ENCODE results near the gene CDC25B. TPM values are rescaled to one million over a fixed set of nuclear protein-coding genes. Genes with fewer than 3 reads are reported as not detected.

The CDC25B gene
- total and polyA plus RNA-seq, 2 of the 13 experiments (the other 11 are each of a cell fraction or from before 2014, with no cell fraction given) = 14.5 to 19.4 TPM

DNA sequence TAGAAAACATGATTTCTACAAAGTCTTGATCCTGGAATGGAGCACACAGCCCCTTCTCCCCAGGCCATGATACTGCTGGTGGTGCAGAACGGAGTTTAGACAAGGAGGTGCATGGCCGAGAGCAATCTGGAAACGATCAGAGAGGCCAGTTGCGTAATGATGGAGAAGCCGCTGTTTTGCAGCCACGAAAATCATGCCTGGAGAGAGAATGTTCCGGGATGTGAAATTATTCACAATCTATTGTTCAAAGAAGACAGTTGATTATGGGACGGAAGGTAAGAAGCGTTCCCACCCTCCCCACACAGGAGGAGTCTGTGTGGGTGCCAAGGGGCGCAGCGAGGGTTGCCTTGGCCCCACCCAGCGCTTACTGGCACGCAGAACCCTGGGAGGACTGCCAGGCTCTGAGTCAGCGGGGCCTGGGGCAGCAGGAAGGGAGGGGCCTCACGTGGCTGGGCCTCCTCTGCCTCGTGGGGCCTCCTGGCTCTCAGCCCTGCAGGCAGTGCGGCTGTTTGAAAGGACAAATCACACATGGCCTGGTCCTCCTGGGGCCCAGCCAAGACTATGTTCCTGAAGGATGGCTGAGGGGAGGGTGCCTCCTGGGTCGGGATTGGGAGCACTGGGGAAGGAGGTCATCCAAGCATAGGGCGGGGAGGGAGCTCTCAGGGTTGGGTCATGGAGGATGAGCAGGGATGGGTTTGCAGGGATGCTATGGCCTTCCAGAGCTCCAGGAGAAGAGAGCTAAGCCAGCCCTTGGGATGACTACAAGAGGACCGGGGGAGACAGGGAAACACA is 15.6 kb downstream of the CDC25B start (continued):
- TF ChIP-seq AKNA (CRISPR knock-in tag; IDR thresholded peaks at IDR 0.05; ENCODE audit: borderline replicate concordance) = peak; percentile 55; the same call in 1 of the 2 replicates
- TF ChIP-seq REPIN1 (CRISPR knock-in tag; IDR thresholded peaks at IDR 0.05; ENCODE audit: borderline replicate concordance, low read depth) = peak; percentile 96
- TF ChIP-seq ZNF460 (CRISPR knock-in tag; IDR thresholded peaks at IDR 0.05; ENCODE audit: borderline replicate concordance) = no peak; the same call in 1 of the 2 replicates
- TF ChIP-seq SP2 (CRISPR knock-in tag; IDR thresholded peaks at IDR 0.05) = peak; percentile 55; the same call in 1 of the 2 replicates
- TF ChIP-seq, protein P1, sequence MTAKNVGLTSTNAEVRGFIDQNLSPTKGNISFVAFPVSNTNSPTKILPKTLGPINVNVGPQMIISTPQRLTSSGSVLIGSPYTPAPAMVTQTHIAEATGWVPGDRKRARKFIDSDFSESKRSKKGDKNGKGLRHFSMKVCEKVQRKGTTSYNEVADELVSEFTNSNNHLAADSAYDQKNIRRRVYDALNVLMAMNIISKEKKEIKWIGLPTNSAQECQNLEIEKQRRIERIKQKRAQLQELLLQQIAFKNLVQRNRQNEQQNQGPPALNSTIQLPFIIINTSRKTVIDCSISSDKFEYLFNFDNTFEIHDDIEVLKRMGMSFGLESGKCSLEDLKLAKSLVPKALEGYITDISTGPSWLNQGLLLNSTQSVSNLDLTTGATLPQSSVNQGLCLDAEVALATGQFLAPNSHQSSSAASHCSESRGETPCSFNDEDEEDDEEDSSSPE (CRISPR knock-in tag; IDR thresholded peaks at IDR 0.05) = peak; percentile 92
- no peak for TF ChIP-seq E2F1 (CRISPR knock-in tag; IDR thresholded peaks at IDR 0.05)
- TF ChIP-seq CENPX (CRISPR knock-in tag; IDR thresholded peaks at IDR 0.05) = no peak
- peak; percentile 95; the same call in 1 of the 2 replicates for TF ChIP-seq FIP1L1 (IDR thresholded peaks at IDR 0.05; ENCODE audit: borderline replicate concordance, insufficient read depth, low read depth, low read length)
- no peak for TF ChIP-seq ZUFSP (CRISPR knock-in tag; IDR thresholded peaks at IDR 0.05; ENCODE audit: borderline replicate concordance)
- TF ChIP-seq ZMAT3 (CRISPR knock-in tag; conservative IDR thresholded peaks at IDR 0.05) = peak; percentile 94; the same call in 1 of the 2 replicates
- TF ChIP-seq, protein P2, sequence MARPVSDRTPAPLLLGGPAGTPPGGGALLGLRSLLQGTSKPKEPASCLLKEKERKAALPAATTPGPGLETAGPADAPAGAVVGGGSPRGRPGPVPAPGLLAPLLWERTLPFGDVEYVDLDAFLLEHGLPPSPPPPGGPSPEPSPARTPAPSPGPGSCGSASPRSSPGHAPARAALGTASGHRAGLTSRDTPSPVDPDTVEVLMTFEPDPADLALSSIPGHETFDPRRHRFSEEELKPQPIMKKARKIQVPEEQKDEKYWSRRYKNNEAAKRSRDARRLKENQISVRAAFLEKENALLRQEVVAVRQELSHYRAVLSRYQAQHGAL (CRISPR knock-in tag; IDR thresholded peaks at IDR 0.05; ENCODE audit: not compliant biosample characterization) = peak; percentile 91
- no peak for TF ChIP-seq NFIC (IDR thresholded peaks at IDR 0.05; ENCODE audit: low read length)
- TF ChIP-seq, protein P3, sequence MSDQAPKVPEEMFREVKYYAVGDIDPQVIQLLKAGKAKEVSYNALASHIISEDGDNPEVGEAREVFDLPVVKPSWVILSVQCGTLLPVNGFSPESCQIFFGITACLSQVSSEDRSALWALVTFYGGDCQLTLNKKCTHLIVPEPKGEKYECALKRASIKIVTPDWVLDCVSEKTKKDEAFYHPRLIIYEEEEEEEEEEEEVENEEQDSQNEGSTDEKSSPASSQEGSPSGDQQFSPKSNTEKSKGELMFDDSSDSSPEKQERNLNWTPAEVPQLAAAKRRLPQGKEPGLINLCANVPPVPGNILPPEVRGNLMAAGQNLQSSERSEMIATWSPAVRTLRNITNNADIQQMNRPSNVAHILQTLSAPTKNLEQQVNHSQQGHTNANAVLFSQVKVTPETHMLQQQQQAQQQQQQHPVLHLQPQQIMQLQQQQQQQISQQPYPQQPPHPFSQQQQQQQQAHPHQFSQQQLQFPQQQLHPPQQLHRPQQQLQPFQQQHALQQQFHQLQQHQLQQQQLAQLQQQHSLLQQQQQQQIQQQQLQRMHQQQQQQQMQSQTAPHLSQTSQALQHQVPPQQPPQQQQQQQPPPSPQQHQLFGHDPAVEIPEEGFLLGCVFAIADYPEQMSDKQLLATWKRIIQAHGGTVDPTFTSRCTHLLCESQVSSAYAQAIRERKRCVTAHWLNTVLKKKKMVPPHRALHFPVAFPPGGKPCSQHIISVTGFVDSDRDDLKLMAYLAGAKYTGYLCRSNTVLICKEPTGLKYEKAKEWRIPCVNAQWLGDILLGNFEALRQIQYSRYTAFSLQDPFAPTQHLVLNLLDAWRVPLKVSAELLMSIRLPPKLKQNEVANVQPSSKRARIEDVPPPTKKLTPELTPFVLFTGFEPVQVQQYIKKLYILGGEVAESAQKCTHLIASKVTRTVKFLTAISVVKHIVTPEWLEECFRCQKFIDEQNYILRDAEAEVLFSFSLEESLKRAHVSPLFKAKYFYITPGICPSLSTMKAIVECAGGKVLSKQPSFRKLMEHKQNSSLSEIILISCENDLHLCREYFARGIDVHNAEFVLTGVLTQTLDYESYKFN (CRISPR knock-in tag; conservative IDR thresholded peaks at IDR 0.05) = peak; percentile 77

Measured in HepG2 (cell line).